Forelimb muscle (tissue), 1 donor: ENCODE measurements around the gene NLGN2. TPM values are rescaled to one million over a fixed set of nuclear protein-coding genes. Genes with fewer than 3 reads are reported as not detected.

ENCODE experiments used
- DNase-seq: peaks from one replicate; pipeline ENCODE4 v3.0.0-alpha.2; 2013; ENCODE audit warnings: low read depth
- polyA plus RNA-seq: library from polyadenylated mRNA; unstranded; fragments of 120-200 nt; gene quantifications from one replicate; pipeline ENCODE4 v1.2.1, GENCODE V29; 2013; ENCODE audit not compliant: insufficient read length

NLGN2 gene
- polyA plus RNA-seq, 1 donor, result 24.5 TPM

- DNase-seq, result no peak
These were observed 14.7 kb upstream of the NLGN2 start for GRCh38 chr17:7392696-7393612.

- no peak for DNase-seq
These were observed 13.8 kb upstream of the NLGN2 start for GRCh38 chr17:7393613-7394451.

- DNase-seq, result peak; percentile 60
These were observed 13.0 kb upstream of the NLGN2 start, which contains the start of gene PLSCR3 for GRCh38 chr17:7394452-7395191. Gene PLSCR3, minus strand, starts transcription at chr17:7394525. Its CDS starts 415 bp downstream, at chr17:7394110.

- no peak for DNase-seq
These were observed 11.5 kb upstream of the NLGN2 start for GRCh38 chr17:7396147-7396546.

GRCh38 chr17:7398612-7399011, 9.0 kb upstream of the NLGN2 start:
- no peak for DNase-seq

GRCh38 chr17:7403043-7403726, 4.5 kb upstream of the NLGN2 start:
- DNase-seq, result no peak

GRCh38 chr17:7403727-7403976, 4.0 kb upstream of the NLGN2 start:
- DNase-seq, result no peak

GRCh38 chr17:7403977-7404736, 3.5 kb upstream of the NLGN2 start, which contains the start of gene TMEM256:
Gene TMEM256, minus strand, starts transcription at chr17:7404097. Its CDS starts 13 bp downstream, at chr17:7404084.
- DNase-seq, result peak; percentile 97

GRCh38 chr17:7404737-7405349, 2.8 kb upstream of the NLGN2 start:
- DNase-seq, result no peak

- DNase-seq, result no peak
These were observed 2.1 kb upstream of the NLGN2 start for GRCh38 chr17:7405350-7406234.

GRCh38 chr17:7406235-7406825, 1.3 kb upstream of the NLGN2 start:
- no peak for DNase-seq

- DNase-seq, result no peak
These were observed 563 bp upstream of the NLGN2 start for GRCh38 chr17:7407082-7407481.

- DNase-seq, result no peak
These were observed 645 bp downstream of the NLGN2 start for GRCh38 chr17:7408252-7408727.

GRCh38 chr17:7408863-7409262, 1.2 kb downstream of the NLGN2 start:
- DNase-seq, result no peak

- DNase-seq, result no peak
These were observed 2.1 kb downstream of the NLGN2 start for GRCh38 chr17:7409716-7410115.

- no peak for DNase-seq
These were observed 3.2 kb downstream of the NLGN2 start for GRCh38 chr17:7410634-7411426.

- no peak for DNase-seq
These were observed 3.7 kb downstream of the NLGN2 start for GRCh38 chr17:7411427-7411750.
